ENCODE results near the gene ZNF333.
"Not testable (repeated sequence)": the region's sequence is repeated elsewhere in the genome, so short reads cannot be mapped to it uniquely, and the experiment has no call there.

ZNF333 gene

GRCh38 chr19:14758816-14759215 is 69.0 kb downstream of the ZNF333 start:
- CTCF ChIA-PET: no interaction called here
- POLR2A ChIA-PET: no interaction called here
- DNase-seq (ENCODE audit: low read depth, low spot score): no peak

GRCh38 chr19:14761607-14762006 is 71.8 kb downstream of the ZNF333 start:
- CTCF ChIA-PET: no interaction called here
- no peak for DNase-seq (ENCODE audit: low read depth, low spot score)
- POLR2A ChIA-PET: no interaction called here
- H3K4me3 ChIP-seq (ENCODE audit: low read depth, low read length): no peak overlapping the region
- TF ChIP-seq, protein P1, sequence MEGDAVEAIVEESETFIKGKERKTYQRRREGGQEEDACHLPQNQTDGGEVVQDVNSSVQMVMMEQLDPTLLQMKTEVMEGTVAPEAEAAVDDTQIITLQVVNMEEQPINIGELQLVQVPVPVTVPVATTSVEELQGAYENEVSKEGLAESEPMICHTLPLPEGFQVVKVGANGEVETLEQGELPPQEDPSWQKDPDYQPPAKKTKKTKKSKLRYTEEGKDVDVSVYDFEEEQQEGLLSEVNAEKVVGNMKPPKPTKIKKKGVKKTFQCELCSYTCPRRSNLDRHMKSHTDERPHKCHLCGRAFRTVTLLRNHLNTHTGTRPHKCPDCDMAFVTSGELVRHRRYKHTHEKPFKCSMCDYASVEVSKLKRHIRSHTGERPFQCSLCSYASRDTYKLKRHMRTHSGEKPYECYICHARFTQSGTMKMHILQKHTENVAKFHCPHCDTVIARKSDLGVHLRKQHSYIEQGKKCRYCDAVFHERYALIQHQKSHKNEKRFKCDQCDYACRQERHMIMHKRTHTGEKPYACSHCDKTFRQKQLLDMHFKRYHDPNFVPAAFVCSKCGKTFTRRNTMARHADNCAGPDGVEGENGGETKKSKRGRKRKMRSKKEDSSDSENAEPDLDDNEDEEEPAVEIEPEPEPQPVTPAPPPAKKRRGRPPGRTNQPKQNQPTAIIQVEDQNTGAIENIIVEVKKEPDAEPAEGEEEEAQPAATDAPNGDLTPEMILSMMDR (IDR thresholded peaks at IDR 0.05; ENCODE audit: insufficient read depth, low read length, missing control alignments): no peak

More at GRCh38 chr19:14758816-14759215, 69.0 kb downstream of the ZNF333 start:
- TF ChIP-seq, protein P1 (IDR thresholded peaks at IDR 0.05; ENCODE audit: insufficient read depth, low read length, missing control alignments): no peak
- no peak overlapping the region for H3K4me3 ChIP-seq (ENCODE audit: low read depth, low read length)

DNA sequence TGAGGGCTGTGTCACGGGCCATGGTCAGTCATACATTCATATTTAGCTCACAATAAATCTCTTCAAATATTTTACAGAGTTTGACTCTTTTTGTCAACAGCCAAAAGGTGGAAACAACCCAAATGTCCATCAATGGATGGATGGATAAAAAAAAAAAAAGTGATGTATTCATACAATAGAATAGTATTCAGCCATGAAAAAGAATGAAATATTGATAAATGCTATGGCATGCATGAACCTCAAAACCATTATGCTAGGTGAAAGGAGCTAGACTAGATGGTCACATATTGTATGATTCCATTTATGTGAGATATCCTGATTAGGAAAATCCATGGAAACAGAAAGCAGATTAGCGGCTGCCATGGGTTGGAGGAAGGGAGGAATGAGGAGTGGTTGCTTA is 72.3 kb downstream of the ZNF333 start:
- H3K4me3 ChIP-seq (ENCODE audit: low read depth, low read length): no peak overlapping the region
- POLR2A ChIA-PET: no interaction called here
- TF ChIP-seq, protein P1 (IDR thresholded peaks at IDR 0.05; ENCODE audit: insufficient read depth, low read length, missing control alignments): no peak
- CTCF ChIA-PET: no interaction called here
- no peak for DNase-seq (ENCODE audit: low read depth, low spot score)

DNA sequence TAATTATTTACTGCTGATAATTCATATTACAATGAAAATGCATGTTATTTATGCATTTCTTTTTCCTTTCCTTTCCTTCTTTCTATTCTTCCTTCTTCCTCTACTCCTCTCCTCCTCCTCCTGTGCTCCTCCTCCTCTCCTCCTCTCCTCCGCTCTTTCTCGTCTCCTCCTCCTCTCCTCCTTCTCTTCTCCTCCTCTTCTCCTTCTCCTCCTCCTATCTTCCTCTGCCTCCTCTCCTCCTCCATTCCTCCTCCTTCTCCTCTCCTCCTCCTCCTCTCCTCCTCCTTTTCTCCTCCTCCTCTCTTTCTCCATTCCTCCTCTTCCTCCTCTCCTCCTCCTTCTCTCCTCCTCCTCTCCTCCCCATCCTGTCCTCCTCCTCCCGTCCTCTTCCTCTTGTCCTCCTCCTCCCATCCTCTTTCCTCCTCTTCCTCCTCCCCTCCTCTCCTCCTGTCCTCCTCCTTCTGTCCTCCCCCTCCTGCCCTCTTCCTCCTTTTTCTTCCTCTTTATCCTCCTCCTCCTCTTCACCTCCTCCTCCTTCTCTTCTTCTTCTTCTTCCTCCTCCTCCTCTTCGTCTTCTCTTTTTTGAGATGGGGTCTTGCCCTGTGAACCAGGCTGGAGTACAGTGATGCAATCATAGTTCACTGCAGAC is 73.8 kb downstream of the ZNF333 start:
- no peak for DNase-seq (ENCODE audit: low read depth, low spot score)
- POLR2A ChIA-PET: no interaction called here
- CTCF ChIA-PET: no interaction called here
- H3K4me3 ChIP-seq (ENCODE audit: low read depth, low read length): no peak overlapping the region
- TF ChIP-seq, protein P1 (IDR thresholded peaks at IDR 0.05; ENCODE audit: insufficient read depth, low read length, missing control alignments): no peak

DNA sequence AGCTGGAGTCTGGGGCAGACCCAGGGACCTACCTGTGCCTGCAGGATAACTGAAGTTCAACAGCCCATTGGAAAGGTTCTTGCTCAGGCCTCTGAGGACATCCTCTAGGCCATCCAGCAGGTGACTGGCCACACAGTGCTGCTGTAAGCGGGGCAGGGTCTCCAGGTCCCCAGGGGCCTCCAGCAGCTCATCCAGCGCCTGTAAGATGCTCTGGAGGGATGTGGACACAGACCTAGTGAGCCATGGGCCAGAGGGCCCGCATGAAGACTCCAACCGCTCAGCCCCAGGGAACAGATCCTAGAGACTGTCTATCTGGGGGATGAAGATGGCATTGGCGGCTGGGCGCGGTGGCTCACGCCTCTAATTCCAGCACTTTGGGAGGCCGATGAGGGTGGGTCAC is 74.6 kb downstream of the ZNF333 start:
- DNase-seq (ENCODE audit: low read depth, low spot score): no peak
- CTCF ChIA-PET: no interaction called here
- POLR2A ChIA-PET: no interaction called here
- no peak overlapping the region for H3K4me3 ChIP-seq (ENCODE audit: low read depth, low read length)
- TF ChIP-seq, protein P1 (IDR thresholded peaks at IDR 0.05; ENCODE audit: insufficient read depth, low read length, missing control alignments): no peak

DNA sequence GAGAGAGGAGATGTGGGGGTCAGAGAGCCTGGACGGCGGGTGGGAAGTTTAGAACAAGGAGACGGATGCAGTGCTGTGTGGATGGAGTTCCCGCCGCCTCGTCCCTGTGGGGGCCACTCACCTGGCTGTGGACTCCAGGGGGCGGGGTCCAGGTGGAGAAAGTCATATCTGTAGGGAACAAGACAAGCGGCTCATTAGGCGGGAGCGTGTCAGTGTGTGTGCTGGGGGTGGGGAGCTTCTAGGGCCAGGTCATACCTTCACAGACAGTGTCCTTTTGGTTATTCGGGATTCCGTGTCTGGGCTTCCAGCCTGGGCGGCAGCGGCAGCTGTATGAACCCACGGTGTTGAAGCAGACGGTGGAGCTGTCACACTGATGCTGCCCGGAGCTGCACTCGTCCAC is 75.6 kb downstream of the ZNF333 start:
- DNase-seq (ENCODE audit: low read depth, low spot score); CTCF ChIA-PET; H3K4me3 ChIP-seq (ENCODE audit: low read depth, low read length); POLR2A ChIA-PET: not testable (repeated sequence)

DNA sequence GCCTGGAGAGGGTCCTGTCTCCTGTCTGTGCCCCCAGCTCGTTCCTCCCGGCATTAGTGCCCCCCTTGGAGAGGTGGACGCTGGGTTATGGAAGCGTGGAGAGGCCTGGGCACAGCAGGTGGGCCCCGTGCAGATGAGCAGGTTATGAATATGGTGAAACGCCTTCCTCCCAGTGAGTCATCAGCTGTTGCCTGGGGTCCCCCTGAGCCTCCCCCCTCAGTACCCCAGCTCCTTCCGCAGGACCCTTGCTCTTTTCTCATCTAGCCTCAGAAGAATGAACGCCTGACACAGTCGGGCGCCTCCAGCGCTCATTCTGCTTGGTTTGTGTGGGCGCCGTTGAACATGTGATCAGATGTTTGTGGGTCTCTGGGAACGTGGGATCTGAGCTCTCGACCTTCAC is 76.0 kb downstream of the ZNF333 start:
- CTCF ChIA-PET; H3K4me3 ChIP-seq (ENCODE audit: low read depth, low read length); DNase-seq (ENCODE audit: low read depth, low spot score); POLR2A ChIA-PET: not testable (repeated sequence)
